GM06990 (cell line): Measurements from ENCODE around the gene CCIN.

Experiments used
- DNase-seq: peaks from one replicate; pipeline ENCODE4 v3.0.0-alpha.2; 2011; ENCODE audit not compliant: insufficient read length; ENCODE audit errors: extremely low read depth
- H3K27me3 ChIP-seq: replicated peaks from 2 replicates; pipeline ENCODE4 v1.6.0; 2011; ENCODE audit warnings: low read length; ENCODE audit not compliant: control insufficient read depth, insufficient read depth
- H3K36me3 ChIP-seq: 2 replicates; pipeline ENCODE4 v1.5.1; 2011; ENCODE audit warnings: low read length; ENCODE audit not compliant: control insufficient read depth, insufficient read depth
- H3K4me3 ChIP-seq: replicated peaks from 2 replicates; pipeline ENCODE4 v1.5.1; 2011; ENCODE audit warnings: low read depth, mild to moderate bottlenecking, control low read depth, low read length
- CTCF ChIP-seq: IDR thresholded peaks from 2 replicates; pipeline ENCODE4 v1.5.1; 2011; ENCODE audit warnings: low read length, control low read depth, mild to moderate bottlenecking, inconsistent platforms; ENCODE audit not compliant: insufficient read depth, poor library complexity, severe bottlenecking

The CCIN gene

GRCh38 chr9:36137392-36138004, 31.7 kb upstream of the CCIN start:
- DNase-seq, result no peak
- Histone ChIP-seq H3K36me3 (no peaks in the 10 kb centered on the region), H3K4me3 (peak overlapping the region; percentile 61), H3K27me3 (no peaks in the 10 kb centered on the region; the same call in none of the 2 replicates)
- TF ChIP-seq CTCF, result no peak

GRCh38 chr9:36138496-36138895, 30.7 kb upstream of the CCIN start:
- Histone ChIP-seq H3K36me3 (no peaks in the 10 kb centered on the region), H3K4me3 (no peak overlapping the region), H3K27me3 (no peaks in the 10 kb centered on the region; the same call in none of the 2 replicates)
- no peak for TF ChIP-seq CTCF
- DNase-seq, result no peak

GRCh38 chr9:36138901-36139300, 30.3 kb upstream of the CCIN start:
- Histone ChIP-seq H3K36me3 (no peaks in the 10 kb centered on the region), H3K4me3 (no peak overlapping the region), H3K27me3 (no peaks in the 10 kb centered on the region; the same call in none of the 2 replicates)
- TF ChIP-seq CTCF, result no peak
- DNase-seq, result no peak

GRCh38 chr9:36140086-36141084, 28.8 kb upstream of the CCIN start:
- no peak for TF ChIP-seq CTCF
- Histone ChIP-seq H3K27me3 (no peaks in the 10 kb centered on the region; the same call in none of the 2 replicates), H3K36me3 (no peaks in the 10 kb centered on the region), H3K4me3 (no peak overlapping the region)
- no peak for DNase-seq

GRCh38 chr9:36141288-36141687, 27.9 kb upstream of the CCIN start:
- DNase-seq, result no peak
- Histone ChIP-seq H3K36me3 (no peaks in the 10 kb centered on the region), H3K27me3 (no peaks in the 10 kb centered on the region; the same call in 1 of the 2 replicates), H3K4me3 (no peak overlapping the region)
- TF ChIP-seq CTCF, result no peak
